Activated B cell treated with CpG ODN at 0.5 μM for 24 hours (primary cell): ENCODE data around the gene AADACL3. TPM values are rescaled to one million over a fixed set of nuclear protein-coding genes. Genes with fewer than 3 reads are reported as not detected.

Experiments
- ATAC-seq: fragments of 200-7000 bp; cut with Tn5 transposase; one replicate; pipeline ENCODE4 v1.10.0; 2021; ENCODE audit warnings: low read depth, mild to moderate bottlenecking, moderate library complexity
- CTCF ChIA-PET: fragments of 350-600 bp; sonication (Branson Sonifier 250); formaldehyde crosslinking; loops from one replicate; lab custom pipeline; 2021; ENCODE audit warnings: antibody characterized with exemption; lab: Charles Lee
- POLR2A ChIA-PET: fragments of 350-600 bp; sonication (Branson Sonifier 250); formaldehyde crosslinking; loops from one replicate; lab custom pipeline; 2021; ENCODE audit warnings: antibody characterized with exemption; lab: Charles Lee
- DNase-seq: peaks from one replicate; pipeline ENCODE4 v3.0.0; 2022
- H3K27ac Mint-ChIP-seq: one replicate; pipeline ENCODE4 v1.8.0; 2020; ENCODE audit warnings: mixed read lengths
- H3K27me3 Mint-ChIP-seq: one replicate; pipeline ENCODE4 v1.8.0; 2021; ENCODE audit warnings: mixed read lengths
- H3K36me3 Mint-ChIP-seq: one replicate; pipeline ENCODE4 v1.8.0; 2021; ENCODE audit warnings: low read depth, mixed read lengths
- H3K4me1 Mint-ChIP-seq: one replicate; pipeline ENCODE4 v1.8.0; 2021; ENCODE audit warnings: mixed read lengths
- H3K4me3 Mint-ChIP-seq: one replicate; pipeline ENCODE4 v1.8.0; 2020; ENCODE audit warnings: mild to moderate bottlenecking, mixed read lengths
- H3K9me3 Mint-ChIP-seq: one replicate; pipeline ENCODE4 v1.8.0; 2020; ENCODE audit warnings: mixed read lengths
- CTCF ChIP-seq: fragments of 200-600 bp; IDR thresholded peaks from one replicate; pipeline ENCODE4 v1.8.0; 2022; ENCODE audit warnings: antibody characterized with exemption, mild to moderate bottlenecking
- intact Hi-C: fragments of 100-400 bp; cut with micrococcal nuclease; formaldehyde crosslinking; loops from one replicate; pipeline ENCODE4 v1.15.1; 2024
- total RNA-seq: library from RNA; stranded (reverse); gene quantifications from 2 replicates; pipeline ENCODE4 v1.2.3, GENCODE V29; 2022

AADACL3 gene
- total RNA-seq, 1 donor from 2014 or later: not detected

DNA sequence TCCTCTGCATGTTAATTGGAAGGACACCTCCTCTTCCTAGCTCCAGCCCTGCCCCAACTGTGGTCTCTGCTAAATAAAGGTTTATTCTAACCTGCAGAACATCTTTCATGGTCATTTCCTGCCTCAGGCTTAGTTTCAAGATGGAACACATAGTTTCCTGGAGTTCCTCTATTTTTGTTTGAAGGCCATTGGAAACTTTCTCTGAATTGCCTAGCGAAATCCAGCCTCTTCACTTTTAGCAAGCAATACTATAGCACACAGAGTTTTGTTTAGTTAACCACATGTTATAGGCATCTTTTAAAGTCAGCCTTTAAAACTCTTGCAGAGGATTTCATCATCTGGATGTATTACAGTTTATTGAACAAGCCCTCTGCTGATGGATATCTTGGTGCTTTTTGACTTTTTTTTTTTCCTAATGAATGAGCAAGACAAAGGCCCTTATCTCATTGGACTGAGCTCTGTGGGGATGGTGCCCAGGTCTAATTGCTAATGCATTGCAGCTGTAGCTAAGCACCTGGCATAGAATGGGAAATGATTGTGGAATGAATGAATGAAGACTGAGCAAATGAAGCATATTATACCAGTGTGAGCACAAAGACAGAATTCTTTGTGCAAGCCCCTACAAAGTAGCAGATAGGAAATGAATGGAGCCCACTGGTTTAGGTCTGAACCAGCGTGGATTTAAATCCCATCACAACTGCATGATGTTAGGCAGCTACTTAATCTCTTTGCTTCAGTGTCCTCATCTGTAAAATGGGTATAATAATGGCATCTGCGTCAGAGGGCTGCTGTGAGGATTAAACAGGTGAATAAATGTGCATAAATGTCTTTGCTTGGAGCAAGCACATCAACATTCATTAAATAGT lies 29.4 kb downstream of the AADACL3 start:
- ATAC-seq (no peak), DNase-seq (no peak)
- Mint-ChIP-seq H3K27ac (no peak overlapping the region), H3K27me3 (peaks cover 18% of the 10 kb centered on the region), H3K4me1 (no peaks in the 10 kb centered on the region), H3K4me3 (no peak overlapping the region), H3K36me3 (no peaks in the 10 kb centered on the region), H3K9me3 (peaks cover 25% of the 10 kb centered on the region)
- intact Hi-C loops: no loop called here
- TF ChIP-seq CTCF: no peak
- ChIA-PET POLR2A (no interaction called here), CTCF (no interaction called here)

GRCh38 chr1:12745992-12746323 lies 30.0 kb downstream of the AADACL3 start, which contains the start of gene CFAP107:
Gene CFAP107 (plus strand): TSS chr1:12746200. CDS start chr1:12746431, 231 bp downstream.
- ChIA-PET POLR2A (no interaction called here), CTCF (no interaction called here)
- H3K27me3 Mint-ChIP-seq: peaks cover 18% of the 10 kb centered on the region
- H3K36me3 Mint-ChIP-seq: no peaks in the 10 kb centered on the region
- DNase-seq: no peak
- ATAC-seq: no peak
- no peaks in the 10 kb centered on the region for H3K4me1 Mint-ChIP-seq
- no peak within 1 kb of the TSS for H3K27ac Mint-ChIP-seq
- no peak within 1 kb of the TSS for H3K4me3 Mint-ChIP-seq
- peaks cover 30% of the 10 kb centered on the region for H3K9me3 Mint-ChIP-seq
- intact Hi-C loops: no loop called here
- no peak for TF ChIP-seq CTCF

DNA sequence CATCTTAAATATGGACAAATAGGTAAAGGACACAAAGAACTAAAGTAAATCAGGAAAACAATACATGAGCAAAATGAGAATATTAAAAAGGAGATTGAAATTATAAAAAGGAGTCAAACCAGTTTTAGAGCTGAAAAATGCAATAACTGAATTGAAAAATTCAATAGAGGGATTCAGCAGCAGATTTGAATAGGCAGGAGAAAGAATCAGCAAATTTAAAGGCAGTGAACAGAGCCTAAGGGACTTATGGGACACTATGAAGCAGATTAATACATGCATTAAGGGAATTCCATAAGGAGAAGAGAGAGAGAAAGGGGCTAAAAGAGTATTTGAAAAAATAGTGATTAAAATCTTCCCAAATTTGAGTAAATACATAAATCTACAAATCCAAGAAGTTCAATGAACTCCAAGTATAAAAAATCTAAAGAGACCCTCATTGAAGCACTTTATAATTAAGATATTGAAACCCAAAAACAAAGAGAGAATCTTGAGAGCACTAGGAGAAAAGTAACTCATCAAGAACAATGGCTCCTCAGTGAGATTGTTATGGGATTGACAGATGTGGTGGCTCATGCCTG lies 33.0 kb downstream of the AADACL3 start:
- no peaks in the 10 kb centered on the region for H3K36me3 Mint-ChIP-seq
- no peak for TF ChIP-seq CTCF
- ChIA-PET POLR2A (no interaction called here), CTCF (no interaction called here)
- peaks cover 31% of the 10 kb centered on the region for H3K9me3 Mint-ChIP-seq
- no peak for ATAC-seq
- H3K4me1 Mint-ChIP-seq: no peaks in the 10 kb centered on the region
- H3K27me3 Mint-ChIP-seq: peaks cover 17% of the 10 kb centered on the region
- no peak for DNase-seq
- H3K27ac Mint-ChIP-seq: no peak overlapping the region
- H3K4me3 Mint-ChIP-seq: no peak overlapping the region
- intact Hi-C loops: no loop called here

DNA sequence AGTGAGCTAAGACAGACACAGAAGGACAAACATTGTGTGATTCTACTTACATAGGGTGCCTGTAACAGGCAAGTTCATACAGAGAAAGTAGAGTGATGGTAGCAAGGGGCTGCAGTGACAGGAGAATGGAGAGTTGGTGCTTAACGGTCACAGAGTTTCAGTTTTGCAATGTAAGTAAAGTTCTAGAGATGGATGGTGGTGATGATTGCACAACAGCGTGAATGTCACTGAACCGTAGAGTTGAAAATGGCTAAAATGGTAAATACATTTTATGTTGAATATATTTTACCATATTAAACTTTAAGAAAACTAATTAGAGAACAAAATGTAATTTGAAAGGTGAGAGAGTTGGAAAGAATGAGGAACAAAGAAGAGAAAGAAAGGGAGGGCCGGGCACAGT lies 38.8 kb downstream of the AADACL3 start:
- POLR2A ChIA-PET: no interaction called here
- peaks cover 9% of the 10 kb centered on the region for H3K27me3 Mint-ChIP-seq
- ATAC-seq (no peak), DNase-seq (no peak)
- no peak for TF ChIP-seq CTCF
- no peaks in the 10 kb centered on the region for H3K36me3 Mint-ChIP-seq
- H3K9me3 Mint-ChIP-seq: peaks cover 12% of the 10 kb centered on the region
- CTCF ChIA-PET: no interaction called here
- H3K27ac Mint-ChIP-seq: no peak overlapping the region
- no peaks in the 10 kb centered on the region for H3K4me1 Mint-ChIP-seq
- intact Hi-C loops: no loop called here
- H3K4me3 Mint-ChIP-seq: no peak overlapping the region

DNA sequence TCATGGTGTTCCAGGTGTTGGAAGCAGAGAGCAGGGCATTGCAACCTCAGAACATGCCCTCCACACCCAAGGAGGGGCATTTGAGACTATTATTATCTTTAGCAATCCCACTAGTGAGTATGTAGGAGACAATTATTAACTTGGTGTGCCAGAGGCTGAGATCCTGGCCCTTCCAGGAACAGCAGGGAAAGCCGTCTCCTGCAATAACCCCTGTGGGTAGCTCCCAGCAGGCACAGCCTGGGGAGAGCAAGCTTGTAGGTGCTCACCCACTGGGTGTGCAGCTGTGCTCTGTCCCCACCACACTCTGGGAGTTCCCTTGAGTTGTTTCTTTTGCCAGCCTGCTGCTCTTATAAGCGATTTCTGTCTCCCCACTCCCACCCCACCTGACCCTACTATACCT lies 40.4 kb downstream of the AADACL3 start:
- peaks cover 12% of the 10 kb centered on the region for H3K27me3 Mint-ChIP-seq
- TF ChIP-seq CTCF: no peak
- H3K4me3 Mint-ChIP-seq: no peak overlapping the region
- H3K27ac Mint-ChIP-seq: no peak overlapping the region
- H3K4me1 Mint-ChIP-seq: no peaks in the 10 kb centered on the region
- CTCF ChIA-PET: no interaction called here
- no peaks in the 10 kb centered on the region for H3K36me3 Mint-ChIP-seq
- POLR2A ChIA-PET: no interaction called here
- ATAC-seq (no peak), DNase-seq (no peak)
- intact Hi-C loops: no loop called here
- H3K9me3 Mint-ChIP-seq: no peaks in the 10 kb centered on the region
